Measurements from ENCODE around the gene SORL1.

- TF ChIP-seq CTCF (IDR thresholded peaks at IDR 0.05) (no peak), POLR2A (IDR thresholded peaks at IDR 0.05) (no peak)
Observed at GRCh38 chr11:121561716-121562115, 109.6 kb downstream of the SORL1 start.
